Neural cell (in vitro differentiated cells): ENCODE data around the gene ADGRB2. TPM values are rescaled to one million over a fixed set of nuclear protein-coding genes. Genes with fewer than 3 reads are reported as not detected.

Experiments used
- H2AFZ ChIP-seq: fragments of 200-600, 300-800 bp; sonication (generic), shearing (Covaris generic); 2 replicates; pipeline ENCODE4 v1.6.0; 2014; ENCODE audit warnings: low read depth, mild to moderate bottlenecking, antibody characterized with exemption, low read length, moderate library complexity
- H3F3A ChIP-seq: fragments of 200-600 bp; shearing (Covaris generic); 2 replicates; pipeline ENCODE4 v1.6.1; 2016; ENCODE audit warnings: mild to moderate bottlenecking, moderate library complexity, mixed read lengths, antibody characterized with exemption, low read length; ENCODE audit not compliant: insufficient read depth, poor library complexity, severe bottlenecking
- H3K27ac ChIP-seq: fragments of 200-600, 300-800 bp; sonication (generic), shearing (Covaris generic); 2 replicates; pipeline ENCODE4 v1.5.1; 2014; ENCODE audit warnings: mild to moderate bottlenecking, low read length, moderate library complexity
- H3K27me3 ChIP-seq: fragments of 300-800, 200-600 bp; sonication (generic), shearing (Covaris generic); 2 replicates; pipeline ENCODE4 v1.6.0; 2014; ENCODE audit warnings: mild to moderate bottlenecking, low read depth, low read length, moderate library complexity; ENCODE audit not compliant: insufficient read depth
- H3K36me3 ChIP-seq: fragments of 300-800, 200-600 bp; sonication (generic), shearing (Covaris generic); 2 replicates; pipeline ENCODE4 v1.5.1; 2014; ENCODE audit warnings: mild to moderate bottlenecking, antibody characterized with exemption, low read length, moderate library complexity; ENCODE audit not compliant: insufficient read depth
- H3K4me2 ChIP-seq: fragments of 300-800, 200-600 bp; sonication (generic), shearing (Covaris generic); 2 replicates; pipeline ENCODE4 v1.6.0; 2014; ENCODE audit warnings: mild to moderate bottlenecking, low read length
- H3K4me3 ChIP-seq: fragments of 300-800, 200-600 bp; sonication (generic), shearing (Covaris generic); 2 replicates; pipeline ENCODE4 v1.5.1; 2014; ENCODE audit warnings: mild to moderate bottlenecking, low read length, moderate library complexity
- H3K79me2 ChIP-seq: fragments of 200-600 bp; shearing (Covaris generic); replicated peaks from 2 replicates; pipeline ENCODE4 v1.6.0; 2014; ENCODE audit warnings: mild to moderate bottlenecking, low read length, moderate library complexity; ENCODE audit not compliant: insufficient read depth
- H3K9ac ChIP-seq: fragments of 300-800, 200-600 bp; sonication (generic), shearing (Covaris generic); 2 replicates; pipeline ENCODE4 v1.6.1; 2016; ENCODE audit warnings: mild to moderate bottlenecking, low read length, mixed read lengths
- H3K9me2 ChIP-seq: fragments of 200-600 bp; shearing (Covaris generic); 2 replicates; pipeline ENCODE4 v1.6.1; 2016; ENCODE audit warnings: mild to moderate bottlenecking, low read length, mixed read lengths; ENCODE audit not compliant: insufficient read depth
- H3K9me3 ChIP-seq: fragments of 200-600, 300-800 bp; sonication (generic), shearing (Covaris generic); 2 replicates; pipeline ENCODE4 v1.6.1; 2016; ENCODE audit warnings: mild to moderate bottlenecking, mixed run types, low read length, moderate library complexity, mixed read lengths
- H4K20me1 ChIP-seq: fragments of 200-600 bp; shearing (Covaris generic); 2 replicates; pipeline ENCODE4 v1.6.1; 2016; ENCODE audit warnings: mild to moderate bottlenecking, mixed run types; ENCODE audit not compliant: insufficient read depth
- CTCF ChIP-seq: fragments of 450-650 bp; IDR thresholded peaks from 2 replicates; pipeline ENCODE4 v1.5.1; 2014; ENCODE audit warnings: antibody characterized with exemption, mild to moderate bottlenecking, moderate library complexity; ENCODE audit not compliant: poor library complexity, severe bottlenecking
- EP300 ChIP-seq: fragments of 450-650 bp; conservative IDR thresholded peaks from 2 replicates; pipeline ENCODE4 v1.6.1; 2014; ENCODE audit warnings: antibody characterized with exemption, mild to moderate bottlenecking, moderate library complexity; ENCODE audit not compliant: poor library complexity, severe bottlenecking
- EZH2 ChIP-seq: fragments of 200-600, 300-800 bp; shearing (Covaris generic), sonication (generic); IDR thresholded peaks from 2 replicates; pipeline ENCODE4 v1.6.1; 2014; ENCODE audit warnings: antibody characterized with exemption, low read length, borderline replicate concordance, mild to moderate bottlenecking; ENCODE audit not compliant: insufficient read depth, poor library complexity, severe bottlenecking
- MXI1 ChIP-seq: fragments of 450-650 bp; conservative IDR thresholded peaks from 2 replicates; pipeline ENCODE4 v1.6.1; 2014; ENCODE audit warnings: antibody characterized with exemption, mild to moderate bottlenecking; ENCODE audit not compliant: poor library complexity, severe bottlenecking
- POLR2AphosphoS5 ChIP-seq: IDR thresholded peaks from 2 replicates; pipeline ENCODE4 v1.6.1; 2012
- RAD21 ChIP-seq: fragments of 450-650 bp; conservative IDR thresholded peaks from 2 replicates; pipeline ENCODE4 v1.6.1; 2014; ENCODE audit warnings: antibody characterized with exemption, mild to moderate bottlenecking, moderate library complexity
- REST ChIP-seq: IDR thresholded peaks from 2 replicates; pipeline ENCODE4 v1.6.1; 2012; ENCODE audit warnings: borderline replicate concordance
- SMC3 ChIP-seq: fragments of 450-650 bp; conservative IDR thresholded peaks from 2 replicates; pipeline ENCODE4 v1.6.1; 2014; ENCODE audit warnings: antibody characterized with exemption, mild to moderate bottlenecking, moderate library complexity; ENCODE audit not compliant: poor library complexity
- TAF1 ChIP-seq: IDR thresholded peaks from 2 replicates; pipeline ENCODE4 v1.6.1; 2012; ENCODE audit warnings: low read depth
- polyA plus RNA-seq: library from polyadenylated mRNA; depleted of rRNA; stranded (reverse); fragments of >200 nt; gene quantifications from 2 replicates; pipeline ENCODE4 v1.2.3, GENCODE V29; 2014

The ADGRB2 gene
- polyA plus RNA-seq, 1 donor from 2014 or later: 45.0 TPM

- TF ChIP-seq MXI1 (no peak), SMC3 (no peak), REST (no peak), TAF1 (no peak), EP300 (no peak), EZH2 (no peak), CTCF (no peak), POLR2AphosphoS5 (no peak), RAD21 (no peak)
- Histone ChIP-seq H4K20me1 (no peaks in the 10 kb centered on the region), H3K27ac (no peak overlapping the region), H3K9ac (no peak overlapping the region), H3K9me2 (no peaks in the 10 kb centered on the region), H3K36me3 (no peaks in the 10 kb centered on the region), H3K27me3 (peaks cover 10% of the 10 kb centered on the region), H2AFZ (no peak overlapping the region), H3K9me3 (no peaks in the 10 kb centered on the region), H3K4me2 (no peak overlapping the region), H3K79me2 (no peaks in the 10 kb centered on the region), H3K4me3 (no peak overlapping the region), H3F3A (no peaks in the 10 kb centered on the region)
These were observed 14.8 kb upstream of the ADGRB2 start for GRCh38 chr1:31778763-31779488.

GRCh38 chr1:31776516-31776915, 12.4 kb upstream of the ADGRB2 start:
- Histone ChIP-seq H4K20me1 (no peaks in the 10 kb centered on the region), H3K4me2 (no peak overlapping the region), H3K79me2 (no peaks in the 10 kb centered on the region), H3K36me3 (no peaks in the 10 kb centered on the region), H3K27me3 (peaks cover 34% of the 10 kb centered on the region), H2AFZ (no peak overlapping the region), H3K27ac (no peak overlapping the region), H3F3A (no peaks in the 10 kb centered on the region), H3K4me3 (no peak overlapping the region), H3K9ac (no peak overlapping the region), H3K9me3 (no peaks in the 10 kb centered on the region), H3K9me2 (no peaks in the 10 kb centered on the region)
- no peak for TF ChIP-seq RAD21
- no peak for TF ChIP-seq EP300
- no peak for TF ChIP-seq CTCF
- no peak for TF ChIP-seq POLR2AphosphoS5
- no peak for TF ChIP-seq TAF1
